ENCODE results near the gene CTCFL. TPM values are rescaled to one million over a fixed set of nuclear protein-coding genes. Genes with fewer than 3 reads are reported as not detected.

Gene CTCFL
- total and polyA plus RNA-seq, 4 donors = 0.05 to 0.08 (median 0.08) TPM; not detected in 1

DNA sequence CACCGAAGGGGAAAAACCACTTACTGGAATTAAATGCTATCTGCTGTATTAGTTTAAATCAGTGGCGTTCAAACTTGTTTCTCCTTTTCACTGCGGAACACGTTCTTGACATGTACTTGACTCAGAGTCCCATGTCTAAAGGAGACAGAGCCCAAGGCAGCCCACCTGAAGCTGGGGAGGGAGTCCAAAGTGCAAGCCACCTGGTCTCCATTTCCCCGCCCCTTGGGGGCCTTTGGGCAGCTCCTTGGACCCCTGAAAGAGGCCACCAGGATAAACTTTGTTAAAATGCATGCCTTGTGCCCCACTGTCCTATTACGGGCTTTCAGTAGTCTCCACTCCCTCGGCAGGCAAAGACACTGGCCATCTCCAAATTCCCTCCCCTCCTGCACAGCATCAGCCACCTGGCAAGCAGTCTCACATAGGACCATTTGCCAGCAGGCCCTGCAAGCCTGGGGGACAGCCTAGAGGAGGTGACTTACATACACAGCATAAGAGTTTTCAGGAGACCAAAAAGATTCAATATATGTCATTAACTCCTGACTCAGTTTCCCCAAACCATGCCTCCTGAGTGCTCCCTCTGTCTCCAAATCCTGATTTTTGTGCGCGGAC, 42.6 kb upstream of the CTCFL start:
- Histone ChIP-seq H3K27me3 (ENCODE audit: control insufficient read depth in 4 of 4, insufficient read depth in 4 of 4, low read length in 3 of 4) (no peaks in the 10 kb centered on the region), H3K27ac (ENCODE audit: low read depth in 1 of 2, low read length in 2 of 2) (peak overlapping the region; percentile 88 to 92), H3K4me1 (ENCODE audit: control insufficient read depth in 4 of 4, insufficient read depth in 4 of 4, low read length in 3 of 4) (peaks cover 2 to 42% (median 24%) of the 10 kb centered on the region in 4 donors), H3K4me3 (ENCODE audit: low read depth in 1 of 3, low read length in 3 of 3) (no peak overlapping the region), H3K9ac (ENCODE audit: low read depth in 1 of 2, low read length in 2 of 2) (peak overlapping the region in 1 of 2 donors; percentile 8), H3K36me3 (ENCODE audit: control insufficient read depth in 4 of 4, insufficient read depth in 3 of 4, low read depth in 1 of 4, low read length in 3 of 4) (peaks cover 0 to 5% (median 0%) of the 10 kb centered on the region in 4 donors), H3K9me3 (ENCODE audit: control insufficient read depth in 4 of 4, low read length in 3 of 4) (no peaks in the 10 kb centered on the region)
- DNase-seq (ENCODE audit: low spot score) = no peak
- TF ChIP-seq HNF4A (conservative IDR thresholded peaks at IDR 0.05) (peak; percentile 44 to 57), JUND (IDR thresholded peaks at IDR 0.05) (no peak), EGR1 (IDR thresholded peaks at IDR 0.05; ENCODE audit: low read depth in 2 of 2) (peak in 1 of 2 donors; percentile 39), FOXA2 (IDR thresholded peaks at IDR 0.05) (no peak), YY1 (IDR thresholded peaks at IDR 0.05) (no peak), MAX (IDR thresholded peaks at IDR 0.05) (no peak), RXRA (IDR thresholded peaks at IDR 0.05) (no peak), TAF1 (conservative IDR thresholded peaks at IDR 0.05) (no peak), ZBTB33 (IDR thresholded peaks at IDR 0.05) (peak; percentile 13), NR2F2 (IDR thresholded peaks at IDR 0.05) (no peak), SP1 (IDR thresholded peaks at IDR 0.05) (no peak), RAD21 (IDR thresholded peaks at IDR 0.05) (peak in 1 of 2 donors; percentile 1), CTCF (IDR thresholded peaks at IDR 0.05; ENCODE audit: low read depth, low read length, missing input control) (no peak), FOXA1 (IDR thresholded peaks at IDR 0.05) (no peak), GABPA (IDR thresholded peaks at IDR 0.05 in 1 of 2, conservative IDR thresholded peaks at IDR 0.05 in 1 of 2) (no peak), HNF4G (IDR thresholded peaks at IDR 0.05) (peak; percentile 61)
- TF ChIP-seq, protein P1, sequence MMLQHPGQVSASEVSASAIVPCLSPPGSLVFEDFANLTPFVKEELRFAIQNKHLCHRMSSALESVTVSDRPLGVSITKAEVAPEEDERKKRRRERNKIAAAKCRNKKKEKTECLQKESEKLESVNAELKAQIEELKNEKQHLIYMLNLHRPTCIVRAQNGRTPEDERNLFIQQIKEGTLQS (IDR thresholded peaks at IDR 0.05) = no peak
- TF ChIP-seq, protein P2, sequence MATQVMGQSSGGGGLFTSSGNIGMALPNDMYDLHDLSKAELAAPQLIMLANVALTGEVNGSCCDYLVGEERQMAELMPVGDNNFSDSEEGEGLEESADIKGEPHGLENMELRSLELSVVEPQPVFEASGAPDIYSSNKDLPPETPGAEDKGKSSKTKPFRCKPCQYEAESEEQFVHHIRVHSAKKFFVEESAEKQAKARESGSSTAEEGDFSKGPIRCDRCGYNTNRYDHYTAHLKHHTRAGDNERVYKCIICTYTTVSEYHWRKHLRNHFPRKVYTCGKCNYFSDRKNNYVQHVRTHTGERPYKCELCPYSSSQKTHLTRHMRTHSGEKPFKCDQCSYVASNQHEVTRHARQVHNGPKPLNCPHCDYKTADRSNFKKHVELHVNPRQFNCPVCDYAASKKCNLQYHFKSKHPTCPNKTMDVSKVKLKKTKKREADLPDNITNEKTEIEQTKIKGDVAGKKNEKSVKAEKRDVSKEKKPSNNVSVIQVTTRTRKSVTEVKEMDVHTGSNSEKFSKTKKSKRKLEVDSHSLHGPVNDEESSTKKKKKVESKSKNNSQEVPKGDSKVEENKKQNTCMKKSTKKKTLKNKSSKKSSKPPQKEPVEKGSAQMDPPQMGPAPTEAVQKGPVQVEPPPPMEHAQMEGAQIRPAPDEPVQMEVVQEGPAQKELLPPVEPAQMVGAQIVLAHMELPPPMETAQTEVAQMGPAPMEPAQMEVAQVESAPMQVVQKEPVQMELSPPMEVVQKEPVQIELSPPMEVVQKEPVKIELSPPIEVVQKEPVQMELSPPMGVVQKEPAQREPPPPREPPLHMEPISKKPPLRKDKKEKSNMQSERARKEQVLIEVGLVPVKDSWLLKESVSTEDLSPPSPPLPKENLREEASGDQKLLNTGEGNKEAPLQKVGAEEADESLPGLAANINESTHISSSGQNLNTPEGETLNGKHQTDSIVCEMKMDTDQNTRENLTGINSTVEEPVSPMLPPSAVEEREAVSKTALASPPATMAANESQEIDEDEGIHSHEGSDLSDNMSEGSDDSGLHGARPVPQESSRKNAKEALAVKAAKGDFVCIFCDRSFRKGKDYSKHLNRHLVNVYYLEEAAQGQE (IDR thresholded peaks at IDR 0.05) = no peak
- 41% methylated on average over 9 of the region's 9 CpGs for WGBS

Measured in liver (tissue), 9 donors.